ENCODE data around the gene RASA4.
"Not testable (repeated sequence)": the region's sequence is repeated elsewhere in the genome, so short reads cannot be mapped to it uniquely, and the experiment has no call there.

DNA sequence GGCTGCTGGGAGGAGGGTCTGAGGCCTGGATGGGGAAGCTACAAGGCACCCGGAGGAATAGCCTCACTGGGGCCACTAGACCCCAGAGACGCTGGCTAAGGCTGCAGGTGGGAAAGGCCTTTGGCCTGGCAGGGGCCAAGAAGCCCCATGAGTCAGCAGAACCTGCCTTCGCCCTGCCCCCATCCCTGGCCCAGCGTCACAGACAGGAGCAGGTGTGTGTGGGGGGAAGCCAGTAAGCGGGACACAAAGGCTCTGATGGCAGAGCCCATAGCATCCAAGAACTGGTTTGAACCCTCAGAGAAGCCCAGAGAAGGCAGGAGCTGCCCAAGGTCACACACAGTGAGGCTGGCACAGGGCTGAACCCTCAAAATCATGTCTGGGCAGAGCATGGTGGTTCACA, 9.7 kb downstream of the RASA4 start:
- TF ChIP-seq BHLHE40 (IDR thresholded peaks at IDR 0.05; ENCODE audit: borderline replicate concordance); FOXM1 (IDR thresholded peaks at IDR 0.05; ENCODE audit: borderline replicate concordance); SUZ12 (IDR thresholded peaks at IDR 0.05); ARNT (IDR thresholded peaks at IDR 0.05); TARDBP (IDR thresholded peaks at IDR 0.05); HDGF (IDR thresholded peaks at IDR 0.05; ENCODE audit: borderline replicate concordance); SP1 (IDR thresholded peaks at IDR 0.05): not testable (repeated sequence)

All from HEK293T (cell line).